A549 (cell line): ENCODE results near the gene ZKSCAN1. TPM values are rescaled to one million over a fixed set of nuclear protein-coding genes. Genes with fewer than 3 reads are reported as not detected.

ENCODE experiments used
- ATAC-seq, 2 experiments: fragments of 200-7000 bp in 1 of 2; fragments of >200 bp in 1 of 2; cut with Nextera tagmentation in 1 of 2; cut with Tn5 transposase in 1 of 2; 3 replicates each; pipeline versions ENCODE4 v1.8.0 to v1.9.1; 2018 to 2020; ENCODE audit warnings: mild to moderate bottlenecking in 1 of 2, moderate library complexity in 1 of 2
- CTCF ChIA-PET: fragments of 300-600 bp; sonication (Branson Sonifier 250); formaldehyde crosslinking; extraction: SDS; loops from one replicate; lab custom pipeline; 2021; ENCODE audit warnings: antibody characterized with exemption, inconsistent platforms; lab: Yijun Ruan, JAX
- POLR2A ChIA-PET: fragments of 350-600 bp; formaldehyde crosslinking; extraction: SDS; loops from one replicate; lab custom pipeline; 2021; ENCODE audit warnings: antibody characterized with exemption, inconsistent platforms; lab: Yijun Ruan, JAX
- DNase-seq, 2 experiments: peaks; one replicate each; pipeline versions ENCODE4 v3.0.0 to v3.0.0-alpha.2; 2011 to 2016; ENCODE audit warnings: low read depth in 1 of 2, low spot score in 1 of 2
- FAIRE-seq: peaks from 2 replicates; lab custom pipeline; 2011; peaks lifted over from hg19 to GRCh38; lab: Jason Lieb, UNC
- H3K27ac ChIP-seq, 2 experiments: fragments of >200 bp; sonication (Bioruptor Twin); formaldehyde crosslinking; 3 replicates each; pipeline ENCODE4 v1.5.1; 2016 to 2017
- H3K4me1 ChIP-seq: fragments of >200 bp; sonication (Bioruptor Twin); formaldehyde crosslinking; 3 replicates; pipeline ENCODE4 v1.6.1; 2016
- H3K4me2 ChIP-seq: fragments of >200 bp; sonication (Bioruptor Twin); formaldehyde crosslinking; 3 replicates; pipeline ENCODE4 v1.6.1; 2016
- H3K4me3 ChIP-seq: fragments of >200 bp; sonication (Bioruptor Twin); formaldehyde crosslinking; 3 replicates; pipeline ENCODE4 v1.5.1; 2016
- H3K9me3 ChIP-seq: fragments of >200 bp; sonication (Bioruptor Twin); formaldehyde crosslinking; 3 replicates; pipeline ENCODE4 v1.6.1; 2016
- BHLHE40 ChIP-seq: IDR thresholded peaks from 2 replicates; pipeline ENCODE4 v1.6.1; 2012; ENCODE audit warnings: low read depth, low read length, inconsistent platforms
- CBX2 ChIP-seq: fragments of 200-600 bp; sonication (generic); IDR thresholded peaks from 2 replicates; pipeline ENCODE4 v1.6.1; 2016; ENCODE audit warnings: low read depth, mild to moderate bottlenecking, borderline replicate concordance
- CBX8 ChIP-seq: fragments of 200-600 bp; sonication (generic); IDR thresholded peaks from 2 replicates; pipeline ENCODE4 v1.6.1; 2016
- CHD2 ChIP-seq: fragments of 150-350 bp; IDR thresholded peaks from 2 replicates; pipeline ENCODE4 v1.6.1; 2014; ENCODE audit warnings: low read length; ENCODE audit not compliant: partially characterized antibody
- EP300 ChIP-seq, 2 experiments: fragments of >200 bp; sonication (Bioruptor Twin); formaldehyde crosslinking; IDR thresholded peaks; 2 replicates in 1 of 2; 3 replicates in 1 of 2; pipeline ENCODE4 v1.6.1; 2016 to 2017
- FOSB ChIP-seq: fragments of 250-450 bp; sonication (Bioruptor Pico); IDR thresholded peaks from 2 replicates; pipeline ENCODE4 v1.5.0; 2020; ENCODE audit warnings: mild to moderate bottlenecking, moderate library complexity
- GATA3 ChIP-seq: IDR thresholded peaks from 2 replicates; pipeline ENCODE4 v1.6.1; 2012; ENCODE audit warnings: borderline replicate concordance
- HOXB13 ChIP-seq: fragments of 250-450 bp; sonication (Bioruptor Pico); IDR thresholded peaks from 2 replicates; pipeline ENCODE4 v1.5.0; 2020; ENCODE audit warnings: low read depth, mild to moderate bottlenecking, moderate library complexity
- JUN ChIP-seq, 2 experiments: fragments of >200 bp; sonication (Bioruptor Twin); formaldehyde crosslinking; IDR thresholded peaks; 2 replicates in 1 of 2; 3 replicates in 1 of 2; pipeline ENCODE4 v1.6.1; 2016 to 2017
- NPAS2 ChIP-seq: fragments of 250-450 bp; sonication (Bioruptor Pico); IDR thresholded peaks from 2 replicates; pipeline ENCODE4 v1.8.0; 2022; ENCODE audit warnings: mild to moderate bottlenecking, moderate library complexity, borderline replicate concordance
- NR3C1 ChIP-seq: fragments of >200 bp; sonication (Bioruptor Twin); formaldehyde crosslinking; IDR thresholded peaks from 3 replicates; pipeline ENCODE4 v1.6.1; 2017
- POLR2A ChIP-seq: IDR thresholded peaks from 2 replicates; pipeline ENCODE4 v1.6.1; 2012; ENCODE audit warnings: mild to moderate bottlenecking, low read length
- ZFP36 ChIP-seq: fragments of 450-650 bp; IDR thresholded peaks from 2 replicates; pipeline ENCODE4 v1.6.1; 2014; ENCODE audit warnings: borderline replicate concordance; ENCODE audit not compliant: partially characterized antibody
- ZSCAN20 ChIP-seq: fragments of 250-450 bp; sonication (Bioruptor Pico); IDR thresholded peaks from 2 replicates; pipeline ENCODE4 v1.8.0; 2022; ENCODE audit warnings: mild to moderate bottlenecking, moderate library complexity
- WGBS: methylation state at CpG from one replicate; pipeline ENCODE4 v1.1.6; 2017; ENCODE audit errors: missing lambda C conversion rate; 5-methylcytosine and 5-hydroxymethylcytosine counted together
- polyA plus RNA-seq, 4 experiments: library from polyadenylated mRNA; depleted of rRNA in 3 of 4; stranded (reverse); fragments of >200 nt; fragmentation: RNase III in 1 of 4; extraction: RNeasy Plus Mini Kit Qiagen cat#74134 plus additional on column Dnase treatment in 1 of 4; gene quantifications; 2 replicates in 3 of 4; 3 replicates in 1 of 4; pipeline ENCODE4 v1.2.3, GENCODE V29; 2011 to 2017
- TF ChIP-seq, protein P1 (sequence below): fragments of >200 bp; sonication (Bioruptor Twin); formaldehyde crosslinking; IDR thresholded peaks from 2 replicates; pipeline ENCODE4 v1.6.1; 2016
- TF ChIP-seq, protein P2 (sequence below): IDR thresholded peaks from 2 replicates; pipeline ENCODE4 v1.6.1; 2012; ENCODE audit warnings: low read depth, borderline replicate concordance

Gene ZKSCAN1
- polyA plus RNA-seq, 2 of the 4 experiments (the other 2 are of a cell fraction) = 11.4 to 23.9 TPM

DNA sequence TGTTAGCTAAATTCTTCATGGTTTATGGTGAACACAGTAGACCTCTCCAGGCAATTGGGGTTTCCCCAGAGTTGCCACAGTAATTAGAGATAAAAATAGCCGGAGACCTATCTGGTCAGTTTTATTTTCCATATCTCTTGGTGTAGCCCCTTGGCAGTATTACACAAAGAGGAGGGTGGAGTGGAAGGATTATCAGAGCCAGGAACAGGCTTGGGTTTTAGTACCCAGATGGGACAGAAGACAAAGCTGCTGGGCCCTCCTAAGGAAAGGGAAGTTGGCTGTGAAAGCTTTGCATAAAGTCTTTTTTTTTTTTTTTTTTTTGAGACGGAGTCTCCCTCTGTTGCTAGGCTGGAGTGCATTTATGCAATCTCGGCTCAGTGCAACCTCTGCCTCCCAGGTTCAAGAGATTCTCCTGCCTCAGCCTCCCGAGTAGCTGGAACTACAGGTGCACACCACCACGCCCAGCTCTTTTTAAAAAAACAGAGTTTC, 43.9 kb downstream of the ZKSCAN1 start:
- no peaks in the 10 kb centered on the region for H3K4me1 ChIP-seq
- TF ChIP-seq JUN (IDR thresholded peaks at IDR 0.05) (no peak), GATA3 (no peak), CHD2 (no peak), ZFP36 (no peak)
- ATAC-seq (no peak), DNase-seq (no peak), FAIRE-seq (no peak)
- H3K4me2 ChIP-seq = no peak overlapping the region
- POLR2A ChIA-PET = interaction anchor here (0.8 kb wide), 1 partner anchor 18 kb away, joined by 3 read pairs; no protein-coding TSS in a partner anchor
- no peak overlapping the region for H3K27ac ChIP-seq
- H3K4me3 ChIP-seq = no peak overlapping the region
- peaks cover 18% of the 10 kb centered on the region for H3K9me3 ChIP-seq
- CTCF ChIA-PET = interaction anchor here (0.7 to 12.5 kb wide), 6 partner anchors 7 to 140 kb away, joined by 3 to 128 read pairs (median 4); partner anchors contain the start of genes TRIM4 and ZKSCAN1
- WGBS = 92% methylated on average over 5 of the region's 5 CpGs

DNA sequence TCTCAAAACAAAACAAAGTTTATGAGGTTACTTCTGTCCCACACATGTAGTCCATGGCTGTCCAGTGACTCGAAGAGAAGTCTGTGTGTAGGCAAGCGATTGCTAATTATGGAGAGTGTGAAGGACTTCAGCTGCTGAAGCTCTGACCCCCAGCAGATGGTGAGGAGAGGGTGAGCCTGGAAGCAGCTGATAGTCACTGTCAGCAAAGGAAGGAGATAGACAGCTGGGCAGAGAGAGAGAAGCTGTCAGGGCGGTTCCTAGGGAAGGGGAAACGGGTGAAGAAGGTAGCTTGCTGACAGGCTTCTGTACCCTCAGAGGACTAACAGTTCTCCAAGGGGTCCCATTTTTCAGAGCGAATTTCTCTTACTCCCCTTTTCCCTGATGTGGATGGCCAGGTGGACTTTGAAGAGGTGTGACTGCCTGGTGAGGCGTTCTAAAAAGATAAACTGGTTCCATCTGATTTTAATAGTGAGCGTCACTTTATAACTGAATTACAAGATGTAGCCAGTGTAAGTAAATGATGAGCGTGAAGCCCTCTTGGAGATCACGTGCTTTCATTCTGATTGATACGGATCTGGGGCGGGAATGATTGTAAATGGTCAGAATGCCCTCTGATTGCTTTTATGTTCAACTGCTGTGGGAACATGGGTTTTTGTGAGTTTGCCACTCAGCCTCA, 46.3 kb downstream of the ZKSCAN1 start:
- H3K4me3 ChIP-seq = no peak overlapping the region
- CTCF ChIA-PET = interaction anchor here (12.5 kb wide), 1 partner anchor 70 kb away, joined by 128 read pairs; no protein-coding TSS in a partner anchor
- POLR2A ChIA-PET = no interaction called here
- FAIRE-seq = no peak
- no peak for TF ChIP-seq GATA3
- TF ChIP-seq POLR2A = no peak
- TF ChIP-seq BHLHE40 = no peak
- no peak for TF ChIP-seq FOSB (CRISPR knock-in tag)
- no peak for TF ChIP-seq EP300 (IDR thresholded peaks at IDR 0.05)
- TF ChIP-seq ZSCAN20 (CRISPR knock-in tag) = no peak
- TF ChIP-seq CBX8 = no peak
- no peak for TF ChIP-seq NR3C1
- TF ChIP-seq, all 56 proteins: peak for 0
- WGBS = 93% methylated on average over 11 of the region's 11 CpGs
- H3K9me3 ChIP-seq = peaks cover 38% of the 10 kb centered on the region
- H3K4me2 ChIP-seq = no peak overlapping the region
- no peak overlapping the region for H3K27ac ChIP-seq
- ATAC-seq (no peak), DNase-seq (no peak)
- no peaks in the 10 kb centered on the region for H3K4me1 ChIP-seq

DNA sequence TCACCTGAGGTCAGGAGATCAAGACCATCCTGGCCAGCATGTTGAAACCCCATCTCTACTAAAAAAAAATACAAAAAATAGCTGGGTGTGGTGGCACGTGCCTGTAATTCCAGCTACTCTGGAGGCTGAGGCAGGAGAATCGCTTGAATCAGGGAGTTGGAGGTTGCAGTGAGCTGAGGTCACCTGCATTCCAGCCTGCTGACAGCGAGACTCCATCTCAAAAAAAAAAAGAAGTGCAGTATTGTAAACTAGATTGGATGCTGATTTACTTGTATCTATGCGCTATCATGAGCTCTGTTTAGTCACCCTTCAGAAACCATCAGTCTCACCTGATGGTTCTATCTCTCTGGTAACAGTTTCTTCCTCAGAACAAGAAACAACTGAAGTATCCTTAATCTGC, 48.0 kb downstream of the ZKSCAN1 start:
- no peak for TF ChIP-seq HOXB13 (CRISPR knock-in tag)
- TF ChIP-seq, protein P1, sequence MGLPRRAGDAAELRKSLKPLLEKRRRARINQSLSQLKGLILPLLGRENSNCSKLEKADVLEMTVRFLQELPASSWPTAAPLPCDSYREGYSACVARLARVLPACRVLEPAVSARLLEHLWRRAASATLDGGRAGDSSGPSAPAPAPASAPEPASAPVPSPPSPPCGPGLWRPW = no peak
- TF ChIP-seq, protein P2, sequence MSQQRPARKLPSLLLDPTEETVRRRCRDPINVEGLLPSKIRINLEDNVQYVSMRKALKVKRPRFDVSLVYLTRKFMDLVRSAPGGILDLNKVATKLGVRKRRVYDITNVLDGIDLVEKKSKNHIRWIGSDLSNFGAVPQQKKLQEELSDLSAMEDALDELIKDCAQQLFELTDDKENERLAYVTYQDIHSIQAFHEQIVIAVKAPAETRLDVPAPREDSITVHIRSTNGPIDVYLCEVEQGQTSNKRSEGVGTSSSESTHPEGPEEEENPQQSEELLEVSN = no peak
- no peak for TF ChIP-seq CBX2
- TF ChIP-seq, all 56 proteins: peak for 0
- FAIRE-seq = no peak

DNA sequence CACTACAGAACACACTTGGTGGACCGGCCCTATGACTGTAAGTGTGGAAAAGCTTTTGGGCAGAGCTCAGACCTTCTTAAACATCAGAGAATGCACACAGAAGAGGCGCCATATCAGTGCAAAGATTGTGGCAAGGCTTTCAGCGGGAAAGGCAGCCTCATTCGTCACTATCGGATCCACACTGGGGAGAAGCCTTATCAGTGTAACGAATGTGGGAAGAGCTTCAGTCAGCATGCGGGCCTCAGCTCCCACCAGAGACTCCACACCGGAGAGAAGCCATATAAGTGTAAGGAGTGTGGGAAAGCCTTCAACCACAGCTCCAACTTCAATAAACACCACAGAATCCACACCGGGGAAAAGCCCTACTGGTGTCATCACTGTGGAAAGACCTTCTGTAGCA, 48.8 kb downstream of the ZKSCAN1 start:
- ChIA-PET POLR2A (interaction anchor here (2.5 kb wide), 1 partner anchor 14 kb away, joined by 7 read pairs; the partner anchor contains the start of gene ZSCAN21), CTCF (interaction anchor here (1.0 to 3.8 kb wide), 3 partner anchors 11 to 67 kb away, joined by 4 to 28 read pairs (median 5); no protein-coding TSS in a partner anchor)
- WGBS = 97% methylated on average over 9 of the region's 9 CpGs
- FAIRE-seq (no peak), DNase-seq (no peak), ATAC-seq (no peak; a peak in 1 of 6 replicates)
- Histone ChIP-seq H3K4me2 (no peak overlapping the region), H3K27ac (no peak overlapping the region), H3K4me1 (no peaks in the 10 kb centered on the region), H3K9me3 (peaks cover 63% of the 10 kb centered on the region), H3K4me3 (no peak overlapping the region)
- no peak for TF ChIP-seq NPAS2

More for the DNA sequence above, 48.0 kb downstream of the ZKSCAN1 start:
- no peaks in the 10 kb centered on the region for H3K4me1 ChIP-seq
- DNase-seq (no peak), ATAC-seq (no peak)
- POLR2A ChIA-PET = interaction anchor here (2.5 kb wide), 1 partner anchor 14 kb away, joined by 7 read pairs; the partner anchor contains the start of gene ZSCAN21
- 93% methylated on average over 4 of the region's 4 CpGs for WGBS
- no peak overlapping the region for H3K27ac ChIP-seq
- H3K9me3 ChIP-seq = peaks cover 55% of the 10 kb centered on the region
- CTCF ChIA-PET = interaction anchor here (0.6 to 3.8 kb wide), 8 partner anchors 10 to 186 kb away, joined by 3 to 28 read pairs (median 5); partner anchors contain the start of gene ZSCAN21
- no peak overlapping the region for H3K4me3 ChIP-seq
- no peak overlapping the region for H3K4me2 ChIP-seq
